ENCODE data around the gene NUP214. TPM values are rescaled to one million over a fixed set of nuclear protein-coding genes. Genes with fewer than 3 reads are reported as not detected.

NUP214 gene
- total and polyA plus RNA-seq, 2 of the 8 experiments (the other 6 are each of a cell fraction or from before 2014, with no cell fraction given) = 28.6 to 50.2 TPM

DNA sequence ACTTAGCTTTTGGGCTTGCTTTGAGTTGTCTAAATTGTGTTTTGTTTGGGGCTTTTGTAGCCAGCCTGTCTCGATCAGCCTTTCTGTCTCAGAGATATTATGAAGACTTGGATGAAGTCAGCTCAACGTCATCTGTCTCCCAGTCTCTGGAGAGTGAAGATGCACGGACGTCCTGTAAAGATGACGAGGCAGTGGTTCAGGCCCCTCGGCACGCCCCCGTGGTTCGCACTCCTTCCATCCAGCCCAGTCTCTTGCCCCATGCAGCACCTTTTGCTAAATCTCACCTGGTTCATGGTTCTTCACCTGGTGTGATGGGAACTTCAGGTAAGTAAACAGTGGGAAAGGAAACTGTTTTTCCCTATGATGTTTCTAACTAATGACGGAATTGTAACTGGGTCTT lies 48.6 kb downstream of the NUP214 start:
- POLR2A ChIA-PET (ENCODE audit: partially characterized antibody) = no interaction called here
- no peak for FAIRE-seq
- TF ChIP-seq E2F6 (IDR thresholded peaks at IDR 0.05) = no peak
- TF ChIP-seq POLR2A (IDR thresholded peaks at IDR 0.05; ENCODE audit: control extremely low read depth in 1 of 2, low read depth in 2 of 2, low read length in 2 of 2) = no peak
- TF ChIP-seq TAF7 (optimal IDR thresholded peaks at IDR 0.05; ENCODE audit: borderline replicate concordance, low read depth, low read length) = no peak
- TF ChIP-seq CHD2 (IDR thresholded peaks at IDR 0.05; ENCODE audit: low read length) = no peak

More for the DNA sequence above, 48.6 kb downstream of the NUP214 start:
- Histone ChIP-seq H4K91ac (replicated peaks; ENCODE audit: insufficient read length, low read length) (no peak overlapping the region), H3K4me3 (ENCODE audit: extremely low read depth in 1 of 4, insufficient read depth in 2 of 4, low read depth in 3 of 4, low read length in 4 of 4) (no peak overlapping the region), H3K14ac (ENCODE audit: insufficient read length) (no peak overlapping the region), H4K5ac (ENCODE audit: insufficient read length, low read depth, low read length) (no peak overlapping the region), H4K8ac (ENCODE audit: extremely low read depth, insufficient read depth, low read length) (no peak overlapping the region), H3K56ac (replicated peaks; ENCODE audit: insufficient read length, low read depth, low read length) (no peak overlapping the region), H3K79me2 (ENCODE audit: control insufficient read depth in 1 of 2, insufficient read depth in 2 of 2, low read length in 2 of 2) (no peaks in the 10 kb centered on the region), H2AK5ac (ENCODE audit: low read depth, low read length) (no peak overlapping the region), H3K4me1 (replicated peaks in 1 of 4; ENCODE audit: control insufficient read depth in 3 of 4, insufficient read depth in 4 of 4, low read length in 3 of 4) (no peaks in the 10 kb centered on the region), H3K27me3 (replicated peaks in 1 of 4; ENCODE audit: control insufficient read depth in 3 of 4, extremely low read depth in 1 of 4, insufficient read depth in 3 of 4, low read length in 3 of 4) (no peaks in the 10 kb centered on the region), H2BK20ac (ENCODE audit: low read length) (no peak overlapping the region), H2BK15ac (ENCODE audit: low read length) (no peak overlapping the region), H3K4ac (replicated peaks; ENCODE audit: insufficient read length, low read depth, low read length) (no peak overlapping the region), H2BK120ac (replicated peaks; ENCODE audit: low read depth, low read length) (no peak overlapping the region), H2BK5ac (ENCODE audit: low read depth, low read length) (no peak overlapping the region), H3K36me3 (ENCODE audit: control insufficient read depth in 2 of 4, insufficient read depth in 4 of 4, low read length in 3 of 4) (peaks cover 2 to 28% (median 16%) of the 10 kb centered on the region in 4 experiments; a peak in 7 of 8 replicates), H4K20me1 (replicated peaks in 1 of 2; ENCODE audit: control insufficient read depth in 1 of 2, insufficient read depth in 2 of 2, low read length in 2 of 2) (peaks cover 1% of the 10 kb centered on the region in 2 experiments), H3K9me3 (ENCODE audit: insufficient read depth in 2 of 2, low read depth in 1 of 2, low read length in 1 of 2) (no peaks in the 10 kb centered on the region), H3K27ac (ENCODE audit: low read depth, low read length) (no peak overlapping the region), H3K18ac (ENCODE audit: extremely low read depth, low read length) (no peak overlapping the region), H3K23ac (ENCODE audit: insufficient read length) (no peak overlapping the region), H3K9ac (replicated peaks in 1 of 4; ENCODE audit: extremely low read depth in 1 of 4, low read depth in 3 of 4, low read length in 3 of 4) (no peak overlapping the region), H3K4me2 (ENCODE audit: insufficient read depth in 1 of 2, low read depth in 2 of 2, low read length in 2 of 2) (no peak overlapping the region), H2AFZ (ENCODE audit: low read length) (no peak overlapping the region), H3K79me1 (ENCODE audit: low read depth, low read length) (no peaks in the 10 kb centered on the region; the same call in 1 of the 2 replicates), H2BK12ac (ENCODE audit: low read depth, low read length) (no peak overlapping the region), H3K23me2 (ENCODE audit: low read depth, low read length) (no peaks in the 10 kb centered on the region)
- no peak for DNase-seq (ENCODE audit: low read depth in 1 of 2, low spot score in 2 of 2)
- CTCF ChIA-PET (ENCODE audit: partially characterized antibody) = interaction anchor here (11.4 kb wide), 1 partner anchor 27 kb away, joined by 120 read pairs; no protein-coding TSS in a partner anchor
- 93% methylated on average over 10 of the region's 10 CpGs; no CpG with 5 or more reads in 1 of the 2 experiments for WGBS, 2 experiments (ENCODE audit: extremely low coverage in 1 of 2, insufficient coverage in 1 of 2, insufficient read length in 1 of 2, insufficient replicate concordance in 2 of 2, low coverage in 1 of 2, low lambda C conversion rate in 2 of 2, missing lambda C conversion rate in 1 of 2)

Measured in H1 (cell line).